GM12878 (cell line): ENCODE measurements around the gene SCAI. TPM values are rescaled to one million over a fixed set of nuclear protein-coding genes. Genes with fewer than 3 reads are reported as not detected.

Experiments
- ATAC-seq: fragments of 200-7000 bp; cut with Tn5 transposase; 3 replicates; pipeline ENCODE4 v1.9.1; 2020; ENCODE audit warnings: mild to moderate bottlenecking, moderate library complexity
- BruUV-seq: library from RNA; stranded (reverse); fragments of 400-500 nt; replicated peaks from 2 replicates; lab custom pipeline; 2021; lab: Mats Ljungman, UMichigan
- CTCF ChIA-PET: fragments of 300-600 bp; sonication (Branson Sonifier 250); formaldehyde crosslinking; extraction: SDS; loops from one replicate; lab custom pipeline; 2021; ENCODE audit warnings: inconsistent platforms; lab: Yijun Ruan, JAX
- POLR2A ChIA-PET: fragments of 350-600 bp; formaldehyde crosslinking; extraction: SDS; loops from one replicate; lab custom pipeline; 2021; ENCODE audit warnings: inconsistent platforms; lab: Charles Lee
- RAD21 ChIA-PET: fragments of 300-600 bp; sonication (Branson Sonifier 250); formaldehyde crosslinking; loops from one replicate; lab custom pipeline; 2023; ENCODE audit warnings: antibody characterized with exemption; ENCODE audit not compliant: unreplicated experiment; lab: Charles Lee
- SMC1A ChIA-PET: fragments of 300-600 bp; sonication (Branson Sonifier 250); formaldehyde crosslinking; loops from one replicate; lab custom pipeline; 2023; ENCODE audit not compliant: unreplicated experiment, uncharacterized antibody; lab: Charles Lee
- DNase-seq: peaks from one replicate; pipeline ENCODE4 v3.0.0-alpha.2; 2011; ENCODE audit warnings: low read depth, low spot score
- FAIRE-seq: peaks from 3 replicates; lab custom pipeline; 2011; peaks lifted over from hg19 to GRCh38; lab: Jason Lieb, UNC
- H2AFZ ChIP-seq: 2 replicates; pipeline ENCODE4 v1.6.0; 2011; ENCODE audit warnings: low read depth, low read length, control low read depth; ENCODE audit not compliant: control insufficient read depth
- H3K27ac ChIP-seq: 2 replicates; pipeline ENCODE4 v1.5.1; 2011; ENCODE audit warnings: control low read depth; ENCODE audit not compliant: control insufficient read depth, insufficient read depth
- H3K27me3 ChIP-seq, 2 experiments: replicated peaks in 1 of 2; 2 replicates each; pipeline versions ENCODE4 v1.6.0 to v1.6.1; 2011; ENCODE audit warnings: low read length in 1 of 2; ENCODE audit not compliant: control insufficient read depth in 2 of 2, insufficient read depth in 2 of 2
- H3K36me3 ChIP-seq, 2 experiments: 2 replicates each; pipeline ENCODE4 v1.5.1; 2011; ENCODE audit warnings: low read length in 1 of 2; ENCODE audit not compliant: control insufficient read depth in 2 of 2, insufficient read depth in 2 of 2
- H3K4me1 ChIP-seq: 2 replicates; pipeline ENCODE4 v1.6.1; 2011; ENCODE audit warnings: mild to moderate bottlenecking, low read length, moderate library complexity, mixed read lengths; ENCODE audit not compliant: control insufficient read depth, insufficient read depth
- H3K4me2 ChIP-seq: 2 replicates; pipeline ENCODE4 v1.6.0; 2011; ENCODE audit warnings: control low read depth; ENCODE audit not compliant: control insufficient read depth, insufficient read depth
- H3K4me3 ChIP-seq: fragments of 200-600 bp; sonication (generic); 2 replicates; pipeline ENCODE4 v1.5.1; 2016
- H3K79me2 ChIP-seq: 2 replicates; pipeline ENCODE4 v1.6.0; 2011; ENCODE audit warnings: low read length; ENCODE audit not compliant: control insufficient read depth, insufficient read depth
- H3K9ac ChIP-seq: 2 replicates; pipeline ENCODE4 v1.8.0; 2011; ENCODE audit warnings: low read length, control low read depth, mixed read lengths; ENCODE audit not compliant: control insufficient read depth, insufficient read depth
- H3K9me3 ChIP-seq: replicated peaks from 3 replicates; pipeline ENCODE4 v1.5.1; 2011; ENCODE audit warnings: mild to moderate bottlenecking, low read length; ENCODE audit not compliant: control insufficient read depth, insufficient read depth
- H4K20me1 ChIP-seq: 2 replicates; pipeline ENCODE4 v1.6.0; 2011; ENCODE audit not compliant: control insufficient read depth, insufficient read depth
- ASH2L ChIP-seq: fragments of 300-600, 200-600 bp; sonication (generic); IDR thresholded peaks from 2 replicates; pipeline ENCODE4 v1.6.1; 2017; ENCODE audit warnings: low read depth, mild to moderate bottlenecking, borderline replicate concordance
- CREB1 ChIP-seq: IDR thresholded peaks from 2 replicates; pipeline ENCODE4 v1.6.1; 2012; ENCODE audit warnings: low read depth, mild to moderate bottlenecking, inconsistent platforms
- CREM ChIP-seq: IDR thresholded peaks from 2 replicates; pipeline ENCODE4 v1.6.1; 2014; ENCODE audit warnings: antibody characterized with exemption, low read depth
- FOXM1 ChIP-seq: IDR thresholded peaks from 2 replicates; pipeline ENCODE4 v1.6.1; 2012; ENCODE audit warnings: low read depth, mild to moderate bottlenecking, inconsistent platforms, low read length, moderate library complexity
- MTA2 ChIP-seq: fragments of 450-650 bp; IDR thresholded peaks from 2 replicates; pipeline ENCODE4 v1.6.1; 2016; ENCODE audit warnings: low read depth, mild to moderate bottlenecking, moderate library complexity
- NBN ChIP-seq: fragments of 450-650 bp; IDR thresholded peaks from 2 replicates; pipeline ENCODE4 v1.6.1; 2016
- NFXL1 ChIP-seq: fragments of 450-650 bp; IDR thresholded peaks from 2 replicates; pipeline ENCODE4 v1.6.1; 2017; ENCODE audit warnings: antibody characterized with exemption, mild to moderate bottlenecking, borderline replicate concordance
- NR2C2 ChIP-seq: IDR thresholded peaks from 2 replicates; pipeline ENCODE4 v1.6.1; 2011; ENCODE audit warnings: borderline replicate concordance, low read depth; ENCODE audit not compliant: control insufficient read depth, insufficient read length
- PAX8 ChIP-seq: fragments of 450-650 bp; IDR thresholded peaks from 2 replicates; pipeline ENCODE4 v1.6.1; 2017; ENCODE audit warnings: mild to moderate bottlenecking, moderate library complexity
- POLR2AphosphoS2 ChIP-seq: IDR thresholded peaks from 2 replicates; pipeline ENCODE4 v1.6.1; 2011; ENCODE audit warnings: low read depth, mild to moderate bottlenecking, low read length, improper control_type of control experiment, moderate library complexity
- RELA ChIP-seq: fragments of 450-650 bp; IDR thresholded peaks from 2 replicates; pipeline ENCODE4 v1.8.0; 2014; ENCODE audit warnings: borderline replicate concordance; ENCODE audit not compliant: partially characterized antibody
- SIN3A ChIP-seq: IDR thresholded peaks from 2 replicates; pipeline ENCODE4 v1.6.1; 2012; ENCODE audit warnings: low read depth, low read length, improper control_type of control experiment
- SMC3 ChIP-seq: IDR thresholded peaks from 2 replicates; pipeline ENCODE4 v1.6.1; 2011; ENCODE audit warnings: low read length, improper control_type of control experiment, borderline replicate concordance
- SPI1 ChIP-seq: IDR thresholded peaks from 2 replicates; pipeline ENCODE4 v1.6.1; 2011; ENCODE audit warnings: low read depth, mild to moderate bottlenecking, low read length, moderate library complexity, borderline replicate concordance; ENCODE audit not compliant: insufficient read depth
- SREBF1 ChIP-seq: IDR thresholded peaks from 2 replicates; pipeline ENCODE4 v1.6.1; 2012; ENCODE audit warnings: mild to moderate bottlenecking, low read length
- TAF1 ChIP-seq: IDR thresholded peaks from 2 replicates; pipeline ENCODE4 v1.6.1; 2011; ENCODE audit warnings: mild to moderate bottlenecking, low read depth, low read length, borderline replicate concordance
- TCF3 ChIP-seq: IDR thresholded peaks from 2 replicates; pipeline ENCODE4 v1.6.1; 2012; ENCODE audit warnings: low read depth, mild to moderate bottlenecking, low read length, borderline replicate concordance; ENCODE audit not compliant: insufficient read depth
- USF1 ChIP-seq: IDR thresholded peaks from 2 replicates; pipeline ENCODE4 v1.6.1; 2011; ENCODE audit warnings: borderline replicate concordance, low read depth, mild to moderate bottlenecking, moderate library complexity, mixed read lengths, low read length; ENCODE audit not compliant: insufficient read depth; ENCODE audit errors: extremely low read length
- ZBTB40 ChIP-seq: fragments of 450-650 bp; IDR thresholded peaks from 2 replicates; pipeline ENCODE4 v1.6.1; 2016; ENCODE audit warnings: mild to moderate bottlenecking, moderate library complexity, borderline replicate concordance
- ZNF207 ChIP-seq: fragments of 450-650 bp; IDR thresholded peaks from 2 replicates; pipeline ENCODE4 v1.6.1; 2014; ENCODE audit warnings: antibody characterized with exemption, mild to moderate bottlenecking, borderline replicate concordance
- WGBS: methylation state at CpG from one replicate; pipeline ENCODE4 v1.1.6; 2016; ENCODE audit warnings: low lambda C conversion rate; ENCODE audit not compliant: insufficient replicate concordance, insufficient coverage; ENCODE audit errors: missing lambda C conversion rate; 5-methylcytosine and 5-hydroxymethylcytosine counted together
- in situ Hi-C: fragments of 300-500 bp; cut with MboI; formaldehyde crosslinking; loops from 9 replicates; pipeline ENCODE4 v1.14.3; 2018; ENCODE audit warnings: mixed read lengths
- intact Hi-C: fragments of 100-400 bp; cut with micrococcal nuclease; formaldehyde crosslinking; loops from one replicate; pipeline ENCODE4 v1.14.2; 2022; ENCODE audit not compliant: unreplicated experiment
- polyA plus RNA-seq, 11 experiments: library from polyadenylated mRNA; depleted of rRNA in 4 of 11; unstranded in 6 of 11; stranded (reverse) in 5 of 11; fragments of >200 nt; fragmentation: Nextera tagmentation in 4 of 11; fragmentation: Illumina TruSeq in 1 of 11; extraction: Ambion mirVana in 4 of 11; extraction: Trizol in 1 of 11; gene quantifications; 1 replicate in 1 of 11; 2 replicates in 10 of 11; pipeline versions ENCODE4 v1.2.1 to v1.2.3, GENCODE V29; 2011 to 2016; ENCODE audit warnings: inconsistent platforms in 2 of 11, missing spikeins in 2 of 11, low read depth in 1 of 11
- total RNA-seq, 4 experiments: library from RNA; depleted of rRNA in 3 of 4; stranded (reverse); fragments of >200 nt in 3 of 4; fragmentation: Illumina TruSeq in 1 of 4; extraction: Trizol in 1 of 4; gene quantifications; 2 replicates each; pipeline versions ENCODE4 v1.2.1 to v1.2.3, GENCODE V29; 2013 to 2021

The SCAI gene
- total and polyA plus RNA-seq, 10 of the 15 experiments (the other 5 are each of a cell fraction or from before 2014, with no cell fraction given): 0.52 to 8.8 (median 5.1) TPM

- DNase-seq (no peak), ATAC-seq (no peak), FAIRE-seq (no peak)
- peaks cover 20 to 21% of the 10 kb centered on the region in 2 experiments; a peak in 3 of 4 replicates for H3K36me3 ChIP-seq
- no peaks in the 10 kb centered on the region for H3K9me3 ChIP-seq
- no peaks in the 10 kb centered on the region for H3K4me1 ChIP-seq
- no peak overlapping the region for H3K4me2 ChIP-seq
- no peak overlapping the region for H3K9ac ChIP-seq
- H2AFZ ChIP-seq: no peak overlapping the region
- BruUV-seq: no TSS peak
- ChIA-PET POLR2A (interaction anchor here (0.8 to 1.7 kb wide), 3 partner anchors 22 to 119 kb away, joined by 3 to 5 read pairs (median 5); no protein-coding TSS in a partner anchor), SMC1A (interaction anchor here (0.6 to 2.1 kb wide), 12 partner anchors 17 to 1820 kb away, joined by 3 to 8 read pairs (median 4); partner anchors contain the start of genes SCAI and WDR38), CTCF (interaction anchor here (0.5 to 6.3 kb wide), 19 partner anchors 14 to 482 kb away, joined by 3 to 45 read pairs (median 4); partner anchors contain the start of genes ARPC5L, RPL35, SCAI and WDR38), RAD21 (interaction anchor here (0.8 to 1.2 kb wide), 3 partner anchors 22 to 123 kb away, joined by 3 to 4 read pairs (median 4); partner anchors contain the start of gene NR6A1)
- in situ Hi-C loops (no loop called here), intact Hi-C loops (loop anchor here (1.0 kb wide), 2 partner anchors 40 to 123 kb away; partner anchors contain the start of gene NR6A1)
- no peak overlapping the region for H3K27ac ChIP-seq
- H3K4me3 ChIP-seq: no peak overlapping the region
- no peaks in the 10 kb centered on the region for H3K27me3 ChIP-seq
- WGBS: 86% methylated on average over 9 of the region's 9 CpGs
- no peak for TF ChIP-seq ASH2L
- TF ChIP-seq USF1: no peak
- no peak for TF ChIP-seq RELA
- TF ChIP-seq FOXM1: no peak
- TF ChIP-seq SPI1: no peak
- TF ChIP-seq TCF3: no peak
- no peak for TF ChIP-seq SREBF1
- TF ChIP-seq ZBTB40: no peak
- no peak for TF ChIP-seq CREB1
- no peak for TF ChIP-seq MTA2
- no peak for TF ChIP-seq TAF1
- TF ChIP-seq NBN: no peak
- no peak for TF ChIP-seq SIN3A
- TF ChIP-seq NFXL1: no peak
- TF ChIP-seq ZNF207: no peak
- TF ChIP-seq NR2C2: no peak
- TF ChIP-seq SMC3: no peak; the same call in 1 of the 2 replicates
- TF ChIP-seq CREM: no peak
- TF ChIP-seq PAX8: no peak
- TF ChIP-seq POLR2AphosphoS2: no peak
- H4K20me1 ChIP-seq: no peaks in the 10 kb centered on the region
- H3K79me2 ChIP-seq: no peaks in the 10 kb centered on the region
These were observed 249.1 kb downstream of the SCAI start for GRCh38 chr9:124894035-124894740.
